HepG2 (cell line): ENCODE results near the gene RIC3. TPM values are rescaled to one million over a fixed set of nuclear protein-coding genes. Genes with fewer than 3 reads are reported as not detected.

ENCODE experiments used
- ATAC-seq: fragments of 200-7000 bp; cut with Tn5 transposase; 3 replicates; pipeline ENCODE4 v1.9.1; 2020; ENCODE audit warnings: mild to moderate bottlenecking, moderate library complexity
- BruUV-seq: library from RNA; stranded (reverse); fragments of 400-500 nt; replicated peaks from 2 replicates; lab custom pipeline; 2021; lab: Mats Ljungman, UMichigan
- CTCF ChIA-PET: fragments of 300-600 bp; formaldehyde crosslinking; extraction: SDS; loops from one replicate; lab custom pipeline; 2021; ENCODE audit warnings: low total read pairs, inconsistent platforms, low intra/inter-chr PET ratio; lab: Yijun Ruan, JAX
- POLR2A ChIA-PET: fragments of 350-600 bp; sonication (Branson Sonifier 250); formaldehyde crosslinking; loops from one replicate; lab custom pipeline; 2020; ENCODE audit warnings: antibody characterized with exemption, inconsistent platforms; lab: Yijun Ruan, JAX
- DNase-seq: peaks from one replicate; pipeline ENCODE4 v3.0.0-alpha.2; 2015; ENCODE audit warnings: low spot score
- FAIRE-seq: peaks from 3 replicates; lab custom pipeline; 2011; peaks lifted over from hg19 to GRCh38; lab: Jason Lieb, UNC
- H2AFZ ChIP-seq: one replicate; pipeline ENCODE4 v1.6.1; 2011; ENCODE audit warnings: low read length, inconsistent platforms
- H3K27ac ChIP-seq: fragments of 300-600 bp; 3 replicates; pipeline ENCODE4 v1.8.0; 2011; ENCODE audit warnings: mixed run types, mild to moderate bottlenecking, mixed read lengths, low read length, inconsistent platforms; ENCODE audit not compliant: insufficient read depth; ENCODE audit errors: extremely low read length
- H3K27me3 ChIP-seq, 2 experiments: fragments of 200-600 bp in 1 of 2; 2 replicates in 1 of 2; 3 replicates in 1 of 2; pipeline versions ENCODE4 v1.6.0 to v1.8.0; 2011; ENCODE audit warnings: low read length in 2 of 2, mild to moderate bottlenecking in 2 of 2, moderate library complexity in 2 of 2, inconsistent platforms in 1 of 2; ENCODE audit not compliant: insufficient read depth in 2 of 2, control insufficient read depth in 1 of 2
- H3K36me3 ChIP-seq, 2 experiments: fragments of 200-600 bp in 1 of 2; replicated peaks in 1 of 2; 2 replicates in 1 of 2; 3 replicates in 1 of 2; pipeline versions ENCODE4 v1.5.1 to v1.8.0; 2011; ENCODE audit warnings: low read length in 2 of 2, inconsistent platforms in 1 of 2; ENCODE audit not compliant: insufficient read depth in 2 of 2, control insufficient read depth in 1 of 2
- H3K4me1 ChIP-seq: 2 replicates; pipeline ENCODE4 v1.5.1; 2012; ENCODE audit warnings: low read length, inconsistent platforms; ENCODE audit not compliant: insufficient read depth
- H3K4me2 ChIP-seq: 2 replicates; pipeline ENCODE4 v1.6.0; 2011; ENCODE audit warnings: low read depth, low read length, inconsistent platforms
- H3K4me3 ChIP-seq, 3 experiments: fragments of 200-600 bp in 1 of 3; sonication (generic), shearing (Covaris generic) in 1 of 3; replicated peaks in 1 of 3; 2 replicates each; pipeline ENCODE4 v1.5.1; 2011 to 2016; ENCODE audit warnings: low read length in 3 of 3, inconsistent platforms in 2 of 3, low read depth in 2 of 3, mild to moderate bottlenecking in 2 of 3, control low read depth in 1 of 3, mixed read lengths in 1 of 3; ENCODE audit not compliant: insufficient read depth in 1 of 3
- H3K79me2 ChIP-seq: one replicate; pipeline ENCODE4 v1.6.1; 2011; ENCODE audit warnings: low read length, inconsistent platforms; ENCODE audit not compliant: insufficient read depth
- H3K9ac ChIP-seq: 2 replicates; pipeline ENCODE4 v1.6.0; 2011; ENCODE audit warnings: mild to moderate bottlenecking, low read depth, low read length, inconsistent platforms; ENCODE audit not compliant: insufficient read depth
- H3K9me3 ChIP-seq: 2 replicates; pipeline ENCODE4 v1.5.1; 2012; ENCODE audit warnings: mild to moderate bottlenecking, low read length
- H4K20me1 ChIP-seq: 2 replicates; pipeline ENCODE4 v1.6.0; 2011; ENCODE audit warnings: inconsistent platforms, mild to moderate bottlenecking, low read length, moderate library complexity; ENCODE audit not compliant: insufficient read depth
- AKNA ChIP-seq: sonication (generic); formaldehyde crosslinking; IDR thresholded peaks from 2 replicates; pipeline ENCODE4 v1.4.0; 2020; ENCODE audit warnings: missing genetic modification reagents, borderline replicate concordance
- BATF2 ChIP-seq: sonication (generic); formaldehyde crosslinking; IDR thresholded peaks from 2 replicates; pipeline ENCODE4 v1.8.0; 2022; ENCODE audit warnings: mild to moderate bottlenecking, missing genetic modification reagents, moderate library complexity
- GABPB1 ChIP-seq: IDR thresholded peaks from 2 replicates; pipeline ENCODE4 v1.6.1; 2016; ENCODE audit warnings: mild to moderate bottlenecking, missing genetic modification reagents, moderate library complexity, missing compliant biosample characterization
- HMGXB3 ChIP-seq: sonication (generic); formaldehyde crosslinking; IDR thresholded peaks from 2 replicates; pipeline ENCODE4 v1.4.0; 2020; ENCODE audit warnings: missing genetic modification reagents, borderline replicate concordance
- MTA1 ChIP-seq: sonication (generic); formaldehyde crosslinking; IDR thresholded peaks from 2 replicates; pipeline ENCODE4 v1.4.0; 2020; ENCODE audit warnings: missing genetic modification reagents, mild to moderate bottlenecking, borderline replicate concordance
- POLR2AphosphoS2 ChIP-seq: IDR thresholded peaks from 2 replicates; pipeline ENCODE4 v1.6.1; 2011; ENCODE audit warnings: low read depth, low read length, improper control_type of control experiment
- POLR2AphosphoS5 ChIP-seq: IDR thresholded peaks from 2 replicates; pipeline ENCODE4 v1.6.1; 2012; ENCODE audit warnings: low read depth, low read length
- SIX1 ChIP-seq: sonication (generic); formaldehyde crosslinking; IDR thresholded peaks from 2 replicates; pipeline ENCODE4 v1.4.0; 2020; ENCODE audit warnings: missing genetic modification reagents, borderline replicate concordance
- YEATS2 ChIP-seq: sonication (generic); formaldehyde crosslinking; IDR thresholded peaks from 2 replicates; pipeline ENCODE4 v1.4.0; 2020; ENCODE audit warnings: missing genetic modification reagents, borderline replicate concordance
- ZNF337 ChIP-seq: sonication (generic); formaldehyde crosslinking; IDR thresholded peaks from 2 replicates; pipeline ENCODE4 v1.5.1; 2020; ENCODE audit warnings: missing genetic modification reagents, low read depth, mild to moderate bottlenecking, borderline replicate concordance
- ZNF343 ChIP-seq: sonication (generic); formaldehyde crosslinking; IDR thresholded peaks from 2 replicates; pipeline ENCODE4 v1.4.0; 2020; ENCODE audit warnings: mild to moderate bottlenecking, missing genetic modification reagents
- ZNF549 ChIP-seq: sonication (generic); formaldehyde crosslinking; IDR thresholded peaks from 2 replicates; pipeline ENCODE4 v1.5.0; 2020; ENCODE audit warnings: missing genetic modification reagents
- ZNF550 ChIP-seq: sonication (generic); formaldehyde crosslinking; IDR thresholded peaks from 2 replicates; pipeline ENCODE4 v1.4.0; 2020; ENCODE audit warnings: mild to moderate bottlenecking, missing genetic modification reagents, borderline replicate concordance
- ZNF678 ChIP-seq: sonication (generic); formaldehyde crosslinking; IDR thresholded peaks from 2 replicates; pipeline ENCODE4 v1.4.0; 2020; ENCODE audit warnings: mild to moderate bottlenecking, missing genetic modification reagents
- ZNF776 ChIP-seq: sonication (generic); formaldehyde crosslinking; IDR thresholded peaks from 2 replicates; pipeline ENCODE4 v1.4.0; 2020; ENCODE audit warnings: mild to moderate bottlenecking, missing genetic modification reagents
- WGBS: methylation state at CpG from one replicate; pipeline ENCODE4 v1.1.6; 2017; ENCODE audit warnings: low lambda C conversion rate; 5-methylcytosine and 5-hydroxymethylcytosine counted together
- in situ Hi-C: cut with HindIII; loops from 2 replicates; pipeline ENCODE4 v1.10.0; 2017; ENCODE audit warnings: low pct_unique_long_range_greater_than_20kb; ENCODE audit not compliant: extremely low pct_ligation_motif_present
- intact Hi-C: fragments of 100-400 bp; cut with micrococcal nuclease; formaldehyde crosslinking; loops from one replicate; pipeline ENCODE4 v1.10.0; 2022; ENCODE audit not compliant: unreplicated experiment
- polyA plus RNA-seq, 8 experiments: library from polyadenylated mRNA; depleted of rRNA in 3 of 8; stranded (reverse) in 7 of 8; unstranded in 1 of 8; fragments of >200 nt; fragmentation: Illumina TruSeq in 4 of 8; extraction: Trizol in 4 of 8; gene quantifications; 2 replicates each; pipeline versions ENCODE4 v1.2.1 to v1.2.3, GENCODE V29; 2011 to 2016; ENCODE audit warnings: low read depth in 4 of 8, missing spikeins in 1 of 8, mixed read lengths in 1 of 8; ENCODE audit not compliant: insufficient read depth in 1 of 8
- total RNA-seq, 5 experiments: library from RNA; depleted of rRNA; stranded (reverse); fragments of >200 nt; fragmentation: Illumina TruSeq; extraction: Trizol; gene quantifications; 2 replicates each; pipeline ENCODE4 v1.2.3, GENCODE V29; 2016; ENCODE audit warnings: low read depth in 1 of 5

The RIC3 gene
- total and polyA plus RNA-seq, 2 of the 13 experiments (the other 11 are each of a cell fraction or from before 2014, with no cell fraction given), result not detected

DNA sequence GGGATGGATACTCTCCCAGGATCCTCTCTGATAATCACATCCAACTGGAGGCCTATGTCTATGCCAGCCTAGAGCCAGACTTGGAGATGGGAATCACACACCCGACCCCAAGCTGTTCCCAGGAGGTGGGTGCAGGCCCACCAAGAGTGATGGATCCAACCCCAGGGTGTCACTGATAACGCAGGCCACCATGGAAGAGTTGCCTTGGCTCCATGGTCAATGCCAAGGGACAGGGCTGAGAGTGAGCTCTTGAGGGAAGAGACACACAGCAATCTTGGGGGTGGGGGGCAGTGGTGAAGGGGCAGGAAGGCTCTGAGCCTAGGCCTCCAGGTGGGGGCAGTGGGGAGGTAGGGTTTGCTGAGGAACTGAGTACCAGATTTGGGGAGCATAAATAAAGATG lies 70.9 kb downstream of the RIC3 start:
- WGBS, result 83% methylated on average over 2 of the region's 2 CpGs
- Histone ChIP-seq H3K4me1 (no peaks in the 10 kb centered on the region), H3K4me3 (no peak overlapping the region), H3K27ac (no peak overlapping the region), H3K79me2 (no peaks in the 10 kb centered on the region), H3K27me3 (no peaks in the 10 kb centered on the region), H2AFZ (no peak overlapping the region), H3K4me2 (no peak overlapping the region), H3K36me3 (peaks cover 3 to 8% of the 10 kb centered on the region in 2 experiments; a peak in 3 of 5 replicates), H3K9me3 (no peaks in the 10 kb centered on the region), H4K20me1 (no peaks in the 10 kb centered on the region), H3K9ac (no peak overlapping the region)
- no TSS peak for BruUV-seq
- FAIRE-seq (no peak), DNase-seq (no peak), ATAC-seq (no peak)
- intact Hi-C loops, result loop anchor here (5.0 to 10.0 kb wide), 2 partner anchors 203 to 1001 kb away; no protein-coding TSS in a partner anchor
- POLR2A ChIA-PET, result no interaction called here
- CTCF ChIA-PET, result interaction anchor here (1.3 kb wide), 1 partner anchor 93 kb away, joined by 5 read pairs; no protein-coding TSS in a partner anchor
- in situ Hi-C loops, result loop anchor here (5.0 to 10.0 kb wide), 2 partner anchors 66 to 93 kb away; no protein-coding TSS in a partner anchor
- TF ChIP-seq MTA1 (CRISPR knock-in tag), result no peak
- TF ChIP-seq POLR2AphosphoS2, result no peak
- TF ChIP-seq ZNF776 (CRISPR knock-in tag), result no peak
- TF ChIP-seq ZNF549 (CRISPR knock-in tag), result no peak
- no peak for TF ChIP-seq ZNF337 (CRISPR knock-in tag)
- TF ChIP-seq YEATS2 (CRISPR knock-in tag), result no peak
- TF ChIP-seq ZNF678, result no peak
- no peak for TF ChIP-seq GABPB1 (CRISPR knock-in tag)
- no peak for TF ChIP-seq ZNF550 (CRISPR knock-in tag)
- TF ChIP-seq POLR2AphosphoS5, result no peak
- no peak for TF ChIP-seq ZNF343
- TF ChIP-seq HMGXB3 (CRISPR knock-in tag), result no peak
- no peak for TF ChIP-seq AKNA (CRISPR knock-in tag)
- TF ChIP-seq BATF2 (CRISPR knock-in tag), result no peak
- TF ChIP-seq SIX1, result no peak
